LHCN-M2 (cell line): Measurements from ENCODE around the gene PLXNA4. TPM values are rescaled to one million over a fixed set of nuclear protein-coding genes. Genes with fewer than 3 reads are reported as not detected.

ENCODE experiments used
- DNase-seq: peaks from one replicate; pipeline ENCODE4 v3.0.0-alpha.2; 2012; ENCODE audit warnings: low read depth
- total RNA-seq: library from RNA; depleted of rRNA; stranded (reverse); fragments of >200 nt; gene quantifications from 2 replicates; pipeline ENCODE4 v1.2.3, GENCODE V29; 2014

PLXNA4 gene
- total RNA-seq, 1 experiment from 2014 or later, result not detected

- no peak for DNase-seq
These were observed 39.4 kb downstream of the PLXNA4 start for GRCh38 chr7:132536654-132537395.

- no peak for DNase-seq
These were observed 42.4 kb downstream of the PLXNA4 start for GRCh38 chr7:132533916-132534315.

GRCh38 chr7:132532281-132532680 is 44.0 kb downstream of the PLXNA4 start:
- no peak for DNase-seq

- DNase-seq, result no peak
These were observed 44.7 kb downstream of the PLXNA4 start for GRCh38 chr7:132531562-132531961.

- no peak for DNase-seq
These were observed 47.6 kb downstream of the PLXNA4 start for GRCh38 chr7:132528695-132529094.

GRCh38 chr7:132527467-132528410 is 48.5 kb downstream of the PLXNA4 start:
- DNase-seq, result no peak

GRCh38 chr7:132526111-132526740 is 50.0 kb downstream of the PLXNA4 start:
- no peak for DNase-seq

- no peak for DNase-seq
These were observed 54.8 kb downstream of the PLXNA4 start for GRCh38 chr7:132521423-132521822.

- DNase-seq, result no peak
These were observed 55.5 kb downstream of the PLXNA4 start for GRCh38 chr7:132520591-132521280.

- DNase-seq, result no peak
These were observed 56.3 kb downstream of the PLXNA4 start for GRCh38 chr7:132519936-132520335.

GRCh38 chr7:132518839-132519173 is 57.5 kb downstream of the PLXNA4 start:
- DNase-seq, result no peak

GRCh38 chr7:132518102-132518838 is 58.0 kb downstream of the PLXNA4 start:
- no peak for DNase-seq

GRCh38 chr7:132516042-132516840 is 60.0 kb downstream of the PLXNA4 start:
- no peak for DNase-seq

GRCh38 chr7:132515181-132515580 is 61.1 kb downstream of the PLXNA4 start:
- DNase-seq, result no peak

GRCh38 chr7:132514430-132514829 is 61.8 kb downstream of the PLXNA4 start:
- no peak for DNase-seq

GRCh38 chr7:132511921-132512320 is 64.3 kb downstream of the PLXNA4 start:
- DNase-seq, result no peak

- no peak for DNase-seq
These were observed 64.9 kb downstream of the PLXNA4 start for GRCh38 chr7:132511387-132511786.

- no peak for DNase-seq
These were observed 66.6 kb downstream of the PLXNA4 start for GRCh38 chr7:132509643-132510042.

GRCh38 chr7:132508724-132509353 is 67.4 kb downstream of the PLXNA4 start:
- no peak for DNase-seq

- DNase-seq, result no peak
These were observed 71.4 kb downstream of the PLXNA4 start for GRCh38 chr7:132504852-132505251.
